VCaP (cell line): ENCODE measurements around the gene C4orf36.

ENCODE experiments used
- H3K27ac ChIP-seq: fragments of 450-650 bp; 2 replicates; pipeline ENCODE4 v1.5.1; 2017
- CTCF ChIP-seq: fragments of 450-650 bp; conservative IDR thresholded peaks from 2 replicates; pipeline ENCODE4 v1.5.1; 2017; ENCODE audit warnings: mild to moderate bottlenecking, moderate library complexity

Gene C4orf36

GRCh38 chr4:86891762-86892635 is at the start of gene C4orf36:
Gene C4orf36 (minus strand): TSS chr4:86892422. CDS start chr4:86891520, 902 bp downstream.
- peak within 1 kb of the TSS; percentile 96 for H3K27ac ChIP-seq
- peak; percentile 38 for TF ChIP-seq CTCF

- no peak for TF ChIP-seq CTCF
- H3K27ac ChIP-seq: peak overlapping the region; percentile 95; the same call in 1 of the 2 replicates
Measured at GRCh38 chr4:86940920-86941460, 48.8 kb upstream of the C4orf36 start.

GRCh38 chr4:86939729-86940575 is 47.7 kb upstream of the C4orf36 start:
- peak overlapping the region; percentile 95 for H3K27ac ChIP-seq
- no peak for TF ChIP-seq CTCF

- peak overlapping the region; percentile 95 for H3K27ac ChIP-seq
- TF ChIP-seq CTCF: no peak
Measured at GRCh38 chr4:86938771-86939520, 46.7 kb upstream of the C4orf36 start.

- TF ChIP-seq CTCF: no peak
- peak overlapping the region; percentile 95 for H3K27ac ChIP-seq
Measured at GRCh38 chr4:86935853-86936733, 43.9 kb upstream of the C4orf36 start.

- peak overlapping the region; percentile 95 for H3K27ac ChIP-seq
- TF ChIP-seq CTCF: no peak
Measured at GRCh38 chr4:86935566-86935852, 43.3 kb upstream of the C4orf36 start.
